Eye (tissue), 1 donor: ENCODE measurements around the gene TEX29.

ENCODE experiments used
- DNase-seq: peaks from one replicate; pipeline ENCODE4 v3.0.0-alpha.2; 2015

The TEX29 gene

GRCh38 chr13:111319998-111320911 is at the start of gene TEX29:
Gene TEX29 (plus strand): TSS chr13:111320642. CDS start chr13:111320891, 249 bp downstream.
- no peak for DNase-seq

- no peak for DNase-seq
These were observed 49.4 kb upstream of the TEX29 start for GRCh38 chr13:111270765-111271698.

DNA sequence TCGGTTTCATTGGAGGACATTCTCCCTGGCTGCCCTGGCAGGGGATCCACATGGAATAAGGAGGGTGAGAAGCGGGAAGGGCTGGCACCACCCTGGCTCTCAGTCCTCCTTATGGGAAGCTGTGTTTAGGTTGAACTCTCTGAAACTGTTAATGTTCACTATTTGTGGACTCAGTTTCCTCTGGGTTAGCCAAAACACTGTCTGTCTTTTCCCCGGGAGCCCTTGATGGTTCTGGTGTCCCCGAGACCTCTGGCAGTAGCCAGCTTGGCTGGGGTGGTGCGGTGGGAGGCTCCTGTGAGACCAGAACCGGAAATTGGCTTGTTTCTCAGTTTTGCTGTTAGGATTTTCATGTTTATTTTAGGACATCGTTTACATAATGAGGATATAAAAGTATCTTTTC is 48.3 kb upstream of the TEX29 start:
- DNase-seq = no peak

DNA sequence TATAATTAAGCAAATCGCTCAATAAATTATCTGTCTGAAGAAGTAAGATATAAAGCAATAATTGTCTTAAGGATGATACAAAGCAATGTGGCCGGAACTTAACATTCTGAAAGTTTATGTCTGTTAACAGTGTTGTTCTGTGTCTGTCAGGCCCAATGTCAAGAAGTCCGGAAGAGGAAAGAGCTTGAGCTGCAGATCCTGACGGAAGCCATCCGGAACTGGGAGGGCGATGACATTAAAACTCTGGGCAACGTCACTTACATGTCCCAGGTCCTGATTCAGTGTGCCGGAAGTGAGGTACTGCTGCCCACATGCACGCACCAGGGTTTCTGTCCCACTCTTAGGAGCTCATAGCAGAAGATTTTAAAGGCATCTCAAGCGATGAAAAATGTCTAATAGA is 45.1 kb upstream of the TEX29 start:
- no peak for DNase-seq

DNA sequence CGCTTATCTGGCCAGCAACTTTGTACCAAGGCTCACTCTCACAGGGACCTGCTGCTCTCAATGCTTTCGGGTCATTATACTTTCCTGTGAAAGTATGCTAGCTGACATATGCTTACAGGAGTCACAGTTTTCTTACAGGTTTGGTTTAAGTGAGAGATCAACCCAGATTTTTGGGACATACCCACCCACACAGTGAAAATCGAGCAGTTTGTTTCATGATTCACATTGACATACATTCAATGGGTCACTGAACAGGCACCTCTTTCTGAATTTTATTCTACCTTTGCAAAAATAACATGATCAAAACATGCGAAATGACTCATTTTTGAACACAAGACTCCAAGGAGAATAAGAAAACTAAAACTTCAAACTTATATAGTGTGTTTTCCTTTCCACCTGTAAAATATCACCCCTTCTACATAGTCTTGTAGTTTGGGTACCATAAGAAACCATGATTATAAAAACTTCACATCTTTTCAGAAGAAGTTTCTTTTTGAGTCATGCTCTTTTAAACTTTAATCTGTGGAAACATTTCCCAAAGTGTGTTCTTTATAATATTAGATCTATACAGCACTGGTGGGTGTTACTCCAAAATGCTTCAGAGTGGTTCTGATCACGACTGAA is 44.3 kb upstream of the TEX29 start:
- DNase-seq = no peak

DNA sequence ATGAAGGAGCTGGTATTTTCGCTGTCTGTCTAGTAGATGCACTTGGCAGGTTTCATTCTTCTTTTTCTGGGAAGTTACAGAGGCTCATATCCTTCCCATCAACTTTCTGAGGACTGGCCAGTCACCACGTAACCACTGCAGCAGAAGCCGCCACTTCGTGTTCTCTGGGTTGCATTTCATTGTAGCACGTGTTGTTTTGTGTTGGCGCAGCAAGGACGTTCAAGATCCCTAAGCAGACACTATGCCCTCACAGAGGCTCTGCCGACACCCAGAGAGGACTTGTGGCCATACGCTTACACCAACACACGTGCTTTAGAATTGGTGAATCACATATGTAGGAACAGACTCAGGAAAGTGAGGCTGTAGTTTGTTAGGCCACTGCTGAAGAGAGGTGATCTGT is 42.2 kb upstream of the TEX29 start:
- no peak for DNase-seq

GRCh38 chr13:111278743-111279652 is 41.4 kb upstream of the TEX29 start:
- DNase-seq = no peak

GRCh38 chr13:111280226-111280625 is 40.2 kb upstream of the TEX29 start:
- DNase-seq = no peak

GRCh38 chr13:111280681-111281585 is 39.5 kb upstream of the TEX29 start:
- DNase-seq = no peak

- peak; percentile 37 for DNase-seq
These were observed 38.6 kb upstream of the TEX29 start for GRCh38 chr13:111281751-111282311.

- DNase-seq = no peak
These were observed 38.0 kb upstream of the TEX29 start for GRCh38 chr13:111282425-111282824.

GRCh38 chr13:111282997-111283396 is 37.4 kb upstream of the TEX29 start:
- no peak for DNase-seq

GRCh38 chr13:111283457-111283856 is 37.0 kb upstream of the TEX29 start:
- no peak for DNase-seq

DNA sequence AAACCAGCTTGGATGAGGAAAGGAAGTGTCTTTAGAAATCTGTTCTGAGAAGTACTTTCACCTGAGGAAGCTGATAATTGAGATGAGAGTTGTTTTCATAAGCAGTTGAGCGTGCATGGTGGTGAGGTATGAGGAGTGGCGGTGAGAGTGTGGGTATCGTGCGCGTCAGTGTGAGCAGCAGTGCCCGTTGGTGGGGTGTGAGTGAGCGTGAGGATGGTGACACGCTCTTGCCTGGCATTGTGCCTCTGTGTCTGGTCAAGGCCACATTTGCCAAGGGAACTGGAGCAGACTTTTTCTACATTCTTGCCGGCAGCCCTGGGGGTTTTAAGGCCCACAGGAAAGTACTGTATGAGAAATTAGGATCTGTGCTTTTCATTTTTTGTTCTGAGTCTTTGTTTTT is 36.5 kb upstream of the TEX29 start:
- no peak for DNase-seq

DNA sequence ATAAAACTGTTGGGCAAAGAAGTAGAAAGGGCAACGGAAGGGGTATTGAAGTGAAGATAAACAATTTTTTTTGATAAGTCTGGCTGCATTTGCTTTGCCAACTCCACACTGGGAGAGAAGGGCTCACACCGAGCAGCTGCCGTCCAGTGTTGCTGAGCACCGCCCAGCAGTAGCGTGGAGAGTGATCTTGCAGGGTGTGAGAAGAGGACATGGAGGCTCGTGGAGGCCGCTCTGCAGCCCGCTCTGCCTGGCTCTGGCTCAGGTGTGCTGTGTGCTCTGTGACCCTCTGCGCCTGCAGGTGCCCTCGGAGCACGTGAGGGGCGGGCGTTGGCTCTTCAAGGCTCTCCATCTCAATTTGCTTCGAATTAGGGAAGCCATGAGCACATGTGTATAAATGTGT is 35.9 kb upstream of the TEX29 start:
- no peak for DNase-seq

DNA sequence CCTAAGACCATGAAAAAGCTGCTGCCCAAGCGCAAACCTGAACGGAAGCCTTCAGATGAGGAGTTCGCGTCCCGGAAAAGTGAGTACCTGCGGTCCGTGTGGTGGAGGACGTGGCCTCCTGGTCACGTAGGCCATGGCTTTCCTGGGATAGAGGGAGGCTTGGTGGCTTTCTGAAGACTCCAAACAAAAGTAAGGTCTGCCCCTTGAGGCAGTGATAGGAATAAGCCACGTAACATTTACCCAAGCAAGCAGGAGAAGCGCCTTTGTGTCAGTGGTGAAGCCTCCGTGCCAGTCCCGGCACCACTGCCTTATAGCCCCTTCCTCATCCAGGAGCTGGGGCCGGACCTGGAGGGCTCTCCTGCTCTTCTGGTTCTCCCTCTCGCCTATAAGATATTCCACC is 34.3 kb upstream of the TEX29 start:
- no peak for DNase-seq

- no peak for DNase-seq
These were observed 33.7 kb upstream of the TEX29 start for GRCh38 chr13:111286749-111287148.

DNA sequence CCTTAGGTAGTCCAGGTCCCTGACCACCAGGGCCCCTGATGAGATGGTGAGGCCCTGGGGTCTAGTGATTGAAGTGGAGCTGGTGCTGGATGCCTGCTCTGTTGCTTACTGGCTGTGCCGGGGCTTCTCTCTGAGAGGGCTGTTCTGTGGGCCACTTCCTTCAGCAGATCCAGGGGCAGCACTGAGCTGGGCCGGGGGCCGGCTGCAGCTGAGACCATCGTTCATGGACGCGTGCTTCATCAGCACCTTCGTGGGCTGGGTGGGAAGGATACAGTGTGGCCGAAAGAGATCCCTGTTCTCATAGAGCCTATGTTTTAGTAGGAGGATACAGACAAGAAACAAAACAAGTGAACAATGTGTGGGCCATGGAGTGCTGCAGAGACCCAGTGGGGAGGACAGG is 33.2 kb upstream of the TEX29 start:
- DNase-seq = no peak

DNA sequence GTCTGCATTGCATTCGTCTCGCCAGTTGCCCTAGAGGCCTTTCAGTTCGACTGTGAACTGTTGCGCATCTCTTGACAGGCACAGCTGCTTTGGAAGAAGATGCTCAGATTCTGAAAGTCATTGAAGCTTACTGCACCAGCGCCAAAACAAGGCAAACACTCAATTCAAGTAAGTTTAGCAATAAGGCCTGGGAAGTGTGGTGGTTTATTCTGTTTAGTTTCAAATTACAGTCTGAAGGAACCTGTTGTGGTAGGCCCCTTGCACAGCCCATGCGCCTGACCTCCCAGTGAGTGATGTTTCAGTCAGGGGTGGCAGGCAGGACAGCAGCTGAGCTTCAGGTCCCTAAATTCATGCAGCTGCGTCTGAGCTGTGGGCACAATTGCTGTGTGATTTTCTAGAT is 32.2 kb upstream of the TEX29 start:
- no peak for DNase-seq

DNA sequence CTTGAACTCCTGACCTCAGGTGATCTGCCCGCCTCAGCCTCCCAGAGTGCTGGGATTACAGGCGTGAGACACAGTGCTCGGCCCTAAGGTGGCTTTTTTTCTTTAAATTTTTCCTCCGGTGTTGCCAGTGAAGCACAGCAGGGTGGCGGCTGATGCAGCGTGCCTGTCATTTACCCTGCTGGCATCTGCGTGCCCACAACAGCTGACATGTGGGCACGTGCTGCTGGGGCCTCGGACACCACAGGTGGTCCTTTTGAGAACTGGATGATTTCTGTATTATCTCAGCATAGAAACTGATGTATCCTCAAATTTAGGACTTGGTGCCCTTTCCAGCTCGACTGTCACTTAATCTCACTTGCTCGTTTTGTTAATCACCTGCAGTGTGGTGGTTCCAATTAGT is 31.2 kb upstream of the TEX29 start:
- DNase-seq = no peak

DNA sequence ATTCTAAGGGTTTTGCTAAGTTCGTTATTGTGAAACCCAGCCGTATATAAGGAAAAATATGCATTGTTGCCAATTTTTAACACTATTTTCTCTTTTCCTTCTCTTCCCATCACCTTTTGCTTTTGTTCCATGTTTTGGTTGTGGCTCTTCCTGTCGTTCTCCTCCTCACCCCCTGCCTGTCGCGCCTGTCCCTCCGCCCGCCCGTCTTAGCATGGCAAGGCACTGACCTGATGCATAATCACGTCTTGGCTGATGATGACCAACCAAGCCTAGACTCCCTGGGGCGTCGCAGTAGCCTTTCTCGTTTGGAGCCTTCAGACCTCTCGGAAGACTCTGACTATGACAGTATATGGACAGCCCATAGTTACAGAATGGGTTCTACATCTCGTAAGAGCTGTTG is 28.5 kb upstream of the TEX29 start:
- no peak for DNase-seq
